ENCODE data around the gene PUM1. TPM values are rescaled to one million over a fixed set of nuclear protein-coding genes. Genes with fewer than 3 reads are reported as not detected.

The PUM1 gene
- total and polyA plus RNA-seq, 10 of the 15 experiments (the other 5 are each of a cell fraction or from before 2014, with no cell fraction given): 21.4 to 75.3 (median 42.4) TPM

DNA sequence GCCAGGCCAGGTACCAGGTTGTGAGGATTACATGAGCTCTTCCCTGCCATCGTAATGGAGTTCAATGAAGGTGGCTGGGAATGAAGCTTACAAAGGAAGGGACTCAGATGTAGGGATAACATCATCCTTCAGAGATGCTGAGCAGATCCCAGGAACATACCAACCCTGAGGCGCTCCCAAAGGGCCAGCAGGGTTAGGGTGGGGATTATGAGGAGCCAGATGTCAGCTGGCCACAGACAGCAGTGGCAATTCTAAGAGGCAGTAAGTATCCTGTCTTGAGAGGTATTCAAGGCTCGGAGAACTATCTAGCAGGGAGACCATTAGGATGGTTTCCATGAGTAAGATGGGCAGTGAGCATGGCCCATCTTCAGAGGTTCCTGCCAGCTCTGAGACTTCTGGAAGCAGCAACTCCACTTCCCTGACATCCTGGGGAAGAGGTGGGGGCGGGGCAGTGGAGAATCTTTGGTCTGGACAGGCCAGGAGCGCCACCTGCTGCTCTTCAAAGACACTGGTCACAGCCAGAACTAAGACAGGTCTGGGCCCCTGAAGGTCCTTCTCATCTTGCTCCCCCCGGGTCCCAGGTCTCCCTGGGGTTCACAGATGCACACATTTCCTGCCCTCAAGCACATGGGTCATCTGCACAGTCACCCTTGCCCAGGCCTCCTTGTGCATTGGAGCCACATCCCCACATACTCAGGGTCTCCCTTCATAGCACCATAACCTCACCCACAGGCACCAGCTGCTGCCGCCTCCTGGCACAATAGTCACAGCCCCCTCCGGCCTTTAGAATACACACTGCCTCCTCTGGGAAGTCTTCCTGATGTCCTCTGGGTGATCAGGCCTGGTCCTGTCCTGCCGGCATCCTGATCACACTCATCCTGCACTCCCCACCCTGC is 154.2 kb downstream of the PUM1 start:
- H3K36me3 ChIP-seq (ENCODE audit: control insufficient read depth in 2 of 2, insufficient read depth in 2 of 2, low read length in 1 of 2): no peaks in the 10 kb centered on the region
- H3K4me2 ChIP-seq (ENCODE audit: control insufficient read depth, insufficient read depth): no peak overlapping the region
- TF ChIP-seq CHD2 (IDR thresholded peaks at IDR 0.05; ENCODE audit: borderline replicate concordance, low read depth, low read length): peak; percentile 83
- TF ChIP-seq ZNF622 (IDR thresholded peaks at IDR 0.05): no peak
- TF ChIP-seq ESRRA (IDR thresholded peaks at IDR 0.05; ENCODE audit: low read length): 0 out of 2 replicates have a peak, but pooled peaks have one; percentile 41
- TF ChIP-seq IKZF1 (conservative IDR thresholded peaks at IDR 0.05): peak; percentile 39; the same call in 1 of the 2 replicates
- no peak for TF ChIP-seq IKZF2 (IDR thresholded peaks at IDR 0.05)
- no peak for TF ChIP-seq RUNX3 (IDR thresholded peaks at IDR 0.05; ENCODE audit: low read length)
- no peak for TF ChIP-seq NR2F1 (conservative IDR thresholded peaks at IDR 0.05)
- TF ChIP-seq YY1 (IDR thresholded peaks at IDR 0.05; ENCODE audit: low read depth, low read length): peak; percentile 63
- TF ChIP-seq SMC3 (IDR thresholded peaks at IDR 0.05; ENCODE audit: borderline replicate concordance, low read length): peak; percentile 99
- no peak for TF ChIP-seq ZNF384 (IDR thresholded peaks at IDR 0.05; ENCODE audit: borderline replicate concordance, low read depth, low read length)
- TF ChIP-seq, protein P1, sequence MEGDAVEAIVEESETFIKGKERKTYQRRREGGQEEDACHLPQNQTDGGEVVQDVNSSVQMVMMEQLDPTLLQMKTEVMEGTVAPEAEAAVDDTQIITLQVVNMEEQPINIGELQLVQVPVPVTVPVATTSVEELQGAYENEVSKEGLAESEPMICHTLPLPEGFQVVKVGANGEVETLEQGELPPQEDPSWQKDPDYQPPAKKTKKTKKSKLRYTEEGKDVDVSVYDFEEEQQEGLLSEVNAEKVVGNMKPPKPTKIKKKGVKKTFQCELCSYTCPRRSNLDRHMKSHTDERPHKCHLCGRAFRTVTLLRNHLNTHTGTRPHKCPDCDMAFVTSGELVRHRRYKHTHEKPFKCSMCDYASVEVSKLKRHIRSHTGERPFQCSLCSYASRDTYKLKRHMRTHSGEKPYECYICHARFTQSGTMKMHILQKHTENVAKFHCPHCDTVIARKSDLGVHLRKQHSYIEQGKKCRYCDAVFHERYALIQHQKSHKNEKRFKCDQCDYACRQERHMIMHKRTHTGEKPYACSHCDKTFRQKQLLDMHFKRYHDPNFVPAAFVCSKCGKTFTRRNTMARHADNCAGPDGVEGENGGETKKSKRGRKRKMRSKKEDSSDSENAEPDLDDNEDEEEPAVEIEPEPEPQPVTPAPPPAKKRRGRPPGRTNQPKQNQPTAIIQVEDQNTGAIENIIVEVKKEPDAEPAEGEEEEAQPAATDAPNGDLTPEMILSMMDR (IDR thresholded peaks at IDR 0.05 in 2 of 3, conservative IDR thresholded peaks at IDR 0.05 in 1 of 3; ENCODE audit: control insufficient read depth in 2 of 3, extremely low read depth in 1 of 3, insufficient read depth in 1 of 3, low read depth in 3 of 3, low read length in 3 of 3): peak; percentile 71 to 82 (median 79)
- 0 out of 2 replicates have a peak, but pooled peaks have one; percentile 17 for TF ChIP-seq HCFC1 (IDR thresholded peaks at IDR 0.05; ENCODE audit: low read length)
- TF ChIP-seq TCF3 (IDR thresholded peaks at IDR 0.05; ENCODE audit: borderline replicate concordance, insufficient read depth, low read depth, low read length): no peak
- TF ChIP-seq RAD21 (IDR thresholded peaks at IDR 0.05; ENCODE audit: insufficient read depth, low read depth, low read length): peak; percentile 88
- TF ChIP-seq MAX (IDR thresholded peaks at IDR 0.05; ENCODE audit: low read depth, low read length): peak; percentile 17; the same call in 1 of the 2 replicates
- TF ChIP-seq ZZZ3 (IDR thresholded peaks at IDR 0.05; ENCODE audit: control insufficient read depth, insufficient read length, low read depth): no peak
- ATAC-seq: peak; percentile 84
- no peaks in the 10 kb centered on the region for H3K9me3 ChIP-seq (replicated peaks; ENCODE audit: control insufficient read depth, insufficient read depth, low read length)
- RAD21 ChIA-PET (ENCODE audit: unreplicated experiment): interaction anchor here (0.7 to 6.9 kb wide), 16 partner anchors 8 to 193 kb away, joined by 3 to 154 read pairs (median 6); no protein-coding TSS in a partner anchor
- FAIRE-seq: peak; percentile 92
- H3K9ac ChIP-seq (ENCODE audit: control insufficient read depth, insufficient read depth, low read length): no peak overlapping the region
- CTCF ChIA-PET: interaction anchor here (0.6 to 8.7 kb wide), 33 partner anchors 7 to 248 kb away, joined by 3 to 303 read pairs (median 5); no protein-coding TSS in a partner anchor
- H2AFZ ChIP-seq (ENCODE audit: control insufficient read depth, low read depth, low read length): no peak overlapping the region
- no peaks in the 10 kb centered on the region for H4K20me1 ChIP-seq (ENCODE audit: control insufficient read depth, insufficient read depth)
- SMC1A ChIA-PET (ENCODE audit: uncharacterized antibody, unreplicated experiment): interaction anchor here (0.7 to 6.7 kb wide), 22 partner anchors 8 to 458 kb away, joined by 3 to 160 read pairs (median 4); no protein-coding TSS in a partner anchor
- POLR2A ChIA-PET: interaction anchor here (1.7 kb wide), 1 partner anchor 110 kb away, joined by 10 read pairs; no protein-coding TSS in a partner anchor
- DNase-seq (ENCODE audit: low read depth, low spot score): no peak
- no TSS peak for BruUV-seq (replicated peaks)
- intact Hi-C loops (cut with micrococcal nuclease; ENCODE audit: unreplicated experiment) (loop anchor here (1.0 kb wide), 3 partner anchors 110 to 192 kb away; no protein-coding TSS in a partner anchor), in situ Hi-C loops (cut with MboI) (loop anchor here (5.0 to 10.0 kb wide), 3 partner anchors 109 to 1677 kb away; partner anchors contain the start of genes MECR and PTPRU)
- H3K4me3 ChIP-seq: no peak overlapping the region
- no peaks in the 10 kb centered on the region for H3K79me2 ChIP-seq (ENCODE audit: control insufficient read depth, insufficient read depth, low read length)
- H3K27ac ChIP-seq (ENCODE audit: control insufficient read depth, insufficient read depth): no peak overlapping the region
- 22% methylated on average over 9 of the region's 9 CpGs for WGBS (ENCODE audit: insufficient coverage, insufficient replicate concordance, low lambda C conversion rate, missing lambda C conversion rate)
- no peaks in the 10 kb centered on the region for H3K4me1 ChIP-seq (ENCODE audit: control insufficient read depth, insufficient read depth, low read length)
- peaks cover 16% of the 10 kb centered on the region in 2 experiments for H3K27me3 ChIP-seq (replicated peaks in 1 of 2; ENCODE audit: control insufficient read depth in 2 of 2, insufficient read depth in 2 of 2, low read length in 1 of 2)

Measured in GM12878 (cell line).